HG03460 (cell line): ENCODE data around the gene CXorf58.
"Not testable (repeated sequence)": the region's sequence is repeated elsewhere in the genome, so short reads cannot be mapped to it uniquely, and the experiment has no call there.

ENCODE experiments used
- ATAC-seq: cut with Tn5 transposase; IDR thresholded peaks from one replicate; pipeline ENCODE4 v1.9.1; 2021; ENCODE audit not compliant: unreplicated experiment

CXorf58 gene

GRCh38 chrX:23952984-23953907 is 45.4 kb downstream of the CXorf58 start:
- ATAC-seq, result peak; percentile 98

- no peak for ATAC-seq
Measured at GRCh38 chrX:23953908-23954269, 46.1 kb downstream of the CXorf58 start.

DNA sequence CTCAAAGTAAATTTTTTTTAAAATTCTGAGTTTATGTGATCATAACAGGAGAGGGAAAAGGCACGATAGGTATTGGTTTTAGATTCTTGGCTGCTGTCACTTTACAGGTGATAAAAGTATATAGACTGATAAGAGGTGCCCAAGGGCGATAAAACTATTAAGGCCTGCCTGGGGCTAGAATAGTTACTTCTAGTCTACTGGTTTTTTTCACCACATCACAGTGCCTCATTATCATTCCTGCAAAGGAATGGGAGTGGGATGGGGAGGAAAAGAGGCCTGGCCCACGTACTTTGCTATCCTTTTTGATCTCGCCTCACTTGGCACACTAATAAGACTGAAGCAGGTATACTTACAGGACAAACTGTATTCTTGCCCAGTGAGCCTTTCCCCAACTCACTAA is 46.6 kb downstream of the CXorf58 start:
- ATAC-seq, result no peak

- no peak for ATAC-seq
Measured at GRCh38 chrX:23959781-23960180, 52.0 kb downstream of the CXorf58 start.

- ATAC-seq, result no peak
Measured at GRCh38 chrX:23964191-23964590, 56.4 kb downstream of the CXorf58 start.

- not testable (repeated sequence) for ATAC-seq
Measured at GRCh38 chrX:23965630-23966029, 57.8 kb downstream of the CXorf58 start.

DNA sequence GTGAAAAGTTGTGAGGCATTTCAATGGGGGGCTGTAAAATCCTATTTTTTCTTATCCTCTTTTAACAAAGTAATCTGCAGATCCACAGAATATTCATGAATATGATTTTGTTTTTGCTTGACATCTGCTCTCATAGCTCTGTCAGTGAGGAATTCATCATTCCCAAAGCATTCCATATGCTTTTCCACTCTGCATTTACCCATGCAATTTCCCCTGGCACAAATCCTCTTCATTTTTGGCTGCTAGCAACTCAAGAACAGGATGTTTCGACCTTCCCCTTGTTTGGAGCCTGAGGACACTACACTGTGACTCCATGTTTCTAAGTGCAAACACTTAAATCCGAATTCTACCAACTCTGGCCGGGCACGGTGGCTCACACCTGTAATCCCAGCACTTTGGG is 70.7 kb downstream of the CXorf58 start:
- no peak for ATAC-seq

GRCh38 chrX:23980011-23980441 is 72.2 kb downstream of the CXorf58 start:
- ATAC-seq, result no peak

DNA sequence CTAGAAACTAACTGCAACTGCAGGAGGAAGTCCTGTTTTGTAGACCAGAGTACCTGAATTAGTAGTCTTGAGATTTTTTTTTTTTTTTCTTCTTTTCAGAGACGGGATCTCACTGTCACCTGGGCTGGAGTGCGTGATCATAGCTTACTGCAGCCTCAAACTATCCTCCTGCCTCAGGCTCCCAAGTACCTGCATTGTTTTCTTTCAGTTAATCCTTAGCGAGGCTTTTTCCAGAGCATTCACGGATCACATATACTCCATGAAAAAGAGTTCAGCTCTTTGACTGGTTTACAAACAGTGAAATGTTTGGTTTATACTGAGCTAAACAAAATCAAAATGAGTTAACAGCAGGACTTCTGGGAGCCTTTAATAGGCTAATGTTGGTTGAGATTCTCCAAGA is 73.4 kb downstream of the CXorf58 start:
- ATAC-seq, result no peak

GRCh38 chrX:23981711-23982110 is 73.9 kb downstream of the CXorf58 start:
- ATAC-seq, result no peak

DNA sequence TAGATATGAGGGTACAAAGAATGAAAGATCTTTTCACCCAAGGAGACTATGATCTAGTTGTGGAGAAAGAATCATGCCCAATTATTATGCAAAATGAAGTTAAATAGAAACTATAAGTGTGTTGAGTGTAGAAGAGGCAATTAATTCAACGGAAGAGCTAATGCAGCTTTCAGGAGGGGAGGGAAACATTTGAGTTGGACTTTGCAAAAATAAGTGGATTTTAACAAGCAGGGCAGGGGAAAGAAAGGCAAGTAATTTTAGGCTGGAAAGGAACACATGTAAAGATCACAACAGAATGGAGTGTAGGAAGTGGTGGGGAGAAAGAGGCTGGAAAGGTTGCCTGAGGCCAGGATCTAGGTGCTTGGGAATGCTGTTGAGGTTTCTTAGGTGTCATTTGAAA is 75.1 kb downstream of the CXorf58 start:
- no peak for ATAC-seq
